Breast epithelium (tissue), 3 donors: Measurements from ENCODE around the gene F13A1.

ENCODE experiments used
- POLR2A ChIP-seq: fragments of 450-650 bp; IDR thresholded peaks from one replicate; pipeline ENCODE4 v1.6.1; 2016; ENCODE audit warnings: antibody characterized with exemption, mild to moderate bottlenecking, moderate library complexity
- POLR2AphosphoS5 ChIP-seq, 3 donors: sonication (generic); formaldehyde crosslinking; IDR thresholded peaks; one replicate each; pipeline ENCODE4 v1.6.1; 2017; ENCODE audit warnings: antibody characterized with exemption in 3 of 3
- TF ChIP-seq, protein P1 (sequence below), 3 donors: fragments of 450-650 bp; IDR thresholded peaks; one replicate each; pipeline ENCODE4 v1.5.1; 2016 to 2017; ENCODE audit warnings: antibody characterized with exemption in 3 of 3, mild to moderate bottlenecking in 3 of 3, moderate library complexity in 3 of 3

DNA sequence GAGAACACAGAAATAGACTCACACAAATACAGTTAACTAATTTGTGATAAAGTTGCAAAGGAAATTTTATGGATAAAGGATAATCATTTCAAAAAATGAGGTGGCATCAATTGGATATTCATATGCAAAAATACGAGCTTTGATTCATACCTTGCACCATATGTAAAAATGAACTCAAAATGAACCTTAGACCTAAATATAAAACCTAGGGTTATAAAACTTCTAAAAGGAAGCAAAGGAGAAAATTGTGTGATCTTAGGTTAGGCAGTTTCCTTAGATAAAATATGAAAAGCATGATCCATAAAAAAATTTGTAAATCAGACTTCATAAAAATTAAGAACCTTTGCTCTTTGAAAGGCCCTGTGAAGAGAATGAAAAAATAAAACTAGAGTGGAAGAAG, 85.5 kb downstream of the F13A1 start:
- TF ChIP-seq POLR2AphosphoS5 (IDR thresholded peaks at IDR 0.05) (no peak), POLR2A (no peak)
- TF ChIP-seq, protein P1, sequence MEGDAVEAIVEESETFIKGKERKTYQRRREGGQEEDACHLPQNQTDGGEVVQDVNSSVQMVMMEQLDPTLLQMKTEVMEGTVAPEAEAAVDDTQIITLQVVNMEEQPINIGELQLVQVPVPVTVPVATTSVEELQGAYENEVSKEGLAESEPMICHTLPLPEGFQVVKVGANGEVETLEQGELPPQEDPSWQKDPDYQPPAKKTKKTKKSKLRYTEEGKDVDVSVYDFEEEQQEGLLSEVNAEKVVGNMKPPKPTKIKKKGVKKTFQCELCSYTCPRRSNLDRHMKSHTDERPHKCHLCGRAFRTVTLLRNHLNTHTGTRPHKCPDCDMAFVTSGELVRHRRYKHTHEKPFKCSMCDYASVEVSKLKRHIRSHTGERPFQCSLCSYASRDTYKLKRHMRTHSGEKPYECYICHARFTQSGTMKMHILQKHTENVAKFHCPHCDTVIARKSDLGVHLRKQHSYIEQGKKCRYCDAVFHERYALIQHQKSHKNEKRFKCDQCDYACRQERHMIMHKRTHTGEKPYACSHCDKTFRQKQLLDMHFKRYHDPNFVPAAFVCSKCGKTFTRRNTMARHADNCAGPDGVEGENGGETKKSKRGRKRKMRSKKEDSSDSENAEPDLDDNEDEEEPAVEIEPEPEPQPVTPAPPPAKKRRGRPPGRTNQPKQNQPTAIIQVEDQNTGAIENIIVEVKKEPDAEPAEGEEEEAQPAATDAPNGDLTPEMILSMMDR (IDR thresholded peaks at IDR 0.05), result no peak
